GM04504 (cell line): Measurements from ENCODE around the gene TMC1.
"Not testable (repeated sequence)": the region's sequence is repeated elsewhere in the genome, so short reads cannot be mapped to it uniquely, and the experiment has no call there.

Source experiments
- DNase-seq: peaks from one replicate; pipeline ENCODE4 v3.0.0-alpha.2; 2012; ENCODE audit warnings: low read depth

TMC1 gene

DNA sequence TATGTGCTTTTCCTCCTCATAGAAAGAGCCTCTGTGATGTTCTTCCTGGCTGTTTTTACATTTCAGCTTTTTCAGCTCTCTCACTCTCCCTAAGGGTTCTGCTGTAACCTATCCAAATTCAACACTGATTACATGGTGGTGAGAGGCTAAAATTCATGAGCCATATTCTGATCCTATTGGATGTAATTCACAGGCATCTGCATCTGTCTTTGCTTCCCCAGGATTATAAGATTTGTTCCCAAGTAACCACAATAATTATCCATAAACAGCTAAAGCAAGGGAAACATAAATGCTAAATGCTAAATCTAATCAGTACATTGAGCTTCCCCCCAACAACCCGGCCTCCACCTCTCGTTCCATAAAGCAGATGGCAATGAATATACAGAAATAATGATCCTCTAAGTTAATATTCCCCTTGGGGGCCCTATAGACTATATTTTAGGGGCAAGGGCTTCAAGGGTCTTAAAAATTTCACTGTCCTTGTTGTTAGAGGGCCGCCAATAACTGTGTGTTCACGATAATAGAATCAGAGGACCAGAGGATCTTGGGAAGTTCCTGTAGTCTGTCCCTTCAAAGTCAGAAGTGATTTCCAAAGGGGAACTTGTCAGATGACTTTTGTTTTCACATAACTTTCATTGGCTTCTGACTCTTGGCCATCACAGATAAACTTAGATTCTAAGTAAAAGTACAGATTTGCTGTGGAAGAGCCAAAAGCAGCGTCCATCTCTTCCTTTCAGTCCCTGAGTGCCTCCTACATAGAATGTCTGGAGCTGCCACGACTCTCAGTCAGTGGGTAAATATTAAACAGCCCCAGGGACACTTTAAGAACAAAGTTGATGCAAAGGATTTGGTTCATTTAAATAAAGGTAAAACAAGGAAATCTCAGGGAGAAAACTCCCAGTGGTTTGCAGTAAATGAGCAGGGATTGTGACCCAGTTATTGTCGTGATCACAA lies 305.9 kb downstream of the TMC1 start:
- no peak for DNase-seq

DNA sequence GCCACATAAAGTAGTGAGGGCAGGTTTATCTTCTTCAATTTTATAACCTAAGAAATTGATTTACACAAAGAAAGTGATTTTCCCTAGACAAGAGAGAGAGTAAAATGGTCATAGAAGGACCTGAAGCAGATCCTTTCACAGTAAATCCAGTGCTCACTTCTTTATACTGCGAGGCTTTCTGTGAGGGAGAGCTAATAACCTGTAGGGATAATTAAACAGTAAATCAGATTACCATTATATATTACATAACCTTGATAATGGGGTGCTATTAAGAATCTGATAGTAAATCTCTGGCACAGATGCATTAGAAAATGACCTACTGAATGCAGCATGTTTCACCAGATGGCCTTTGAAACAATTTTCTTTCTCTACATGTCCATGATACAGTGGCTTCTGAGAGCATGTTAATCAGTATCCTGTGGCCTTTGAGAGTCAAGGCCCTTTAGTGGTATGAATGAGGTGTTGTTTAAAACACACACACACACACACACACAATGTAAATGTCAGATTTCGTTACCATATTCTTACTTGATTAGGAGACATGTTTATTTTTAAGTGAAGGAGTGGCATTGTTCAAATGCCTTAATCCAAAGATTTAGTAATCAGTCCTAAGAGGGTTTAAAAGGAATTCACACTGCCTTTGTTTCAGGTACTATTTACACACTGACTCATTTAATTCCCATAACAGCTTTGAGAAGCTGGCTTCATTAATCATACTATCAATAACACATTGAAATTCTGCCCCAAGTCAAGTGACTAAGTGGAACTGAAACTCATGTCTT lies 306.7 kb downstream of the TMC1 start:
- no peak for DNase-seq

DNA sequence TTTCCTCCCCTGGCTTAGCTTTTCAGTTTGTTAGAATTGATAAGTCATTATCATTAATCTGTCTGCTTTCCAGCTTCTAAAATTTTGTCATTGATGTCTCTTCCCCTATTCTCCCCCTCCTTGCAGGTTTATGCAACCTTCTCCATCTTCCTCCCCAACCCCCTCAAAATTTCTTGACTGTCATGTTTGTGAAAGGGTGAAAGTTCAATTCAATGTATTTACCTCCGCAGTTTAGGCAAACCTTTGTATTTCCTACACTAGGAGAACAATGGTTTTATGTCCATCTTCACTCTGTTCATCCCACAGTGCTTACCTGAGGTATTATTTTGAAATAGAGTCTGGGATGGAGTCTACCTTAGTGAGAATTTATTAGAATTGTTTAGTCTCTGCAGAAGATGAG lies 313.6 kb downstream of the TMC1 start:
- DNase-seq, result no peak

DNA sequence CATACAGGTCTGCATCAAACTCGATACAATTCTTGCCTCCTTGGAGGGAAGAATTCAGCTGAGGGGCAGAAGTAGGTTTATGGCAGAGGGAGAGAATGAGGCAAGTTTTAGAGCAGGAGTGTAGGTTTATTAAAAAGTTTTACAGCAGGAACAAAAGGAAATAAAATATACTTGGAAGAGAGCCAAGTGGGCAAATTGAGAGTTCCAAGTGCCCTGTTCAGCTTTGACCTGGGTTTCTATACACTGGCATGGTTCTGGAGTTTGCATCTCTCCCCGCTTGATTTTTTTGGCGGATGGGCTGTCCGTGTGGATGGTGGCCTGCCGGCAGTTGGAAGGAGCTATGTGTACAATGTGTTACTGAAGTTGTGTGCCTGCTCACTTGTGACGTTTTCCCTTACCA lies 315.4 kb downstream of the TMC1 start:
- no peak for DNase-seq

DNA sequence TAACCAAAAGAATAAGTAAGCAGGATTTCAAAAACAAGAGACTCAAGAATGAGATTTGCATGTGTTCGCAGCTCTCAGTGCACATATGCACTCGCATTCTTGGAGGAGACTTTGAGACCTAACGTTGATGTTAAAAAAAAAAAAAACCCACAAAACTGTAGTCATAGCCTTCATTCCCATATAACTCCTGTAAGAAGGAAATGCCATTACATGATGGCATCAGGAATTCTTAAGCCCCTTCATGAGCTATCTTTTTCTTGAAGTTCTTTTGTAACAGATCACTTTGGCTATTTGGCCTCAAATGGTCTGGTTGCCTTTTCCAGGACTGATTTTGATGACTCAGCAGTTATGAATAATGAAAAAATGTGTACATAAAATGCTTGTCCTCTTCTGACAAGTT lies 317.7 kb downstream of the TMC1 start:
- DNase-seq, result no peak

DNA sequence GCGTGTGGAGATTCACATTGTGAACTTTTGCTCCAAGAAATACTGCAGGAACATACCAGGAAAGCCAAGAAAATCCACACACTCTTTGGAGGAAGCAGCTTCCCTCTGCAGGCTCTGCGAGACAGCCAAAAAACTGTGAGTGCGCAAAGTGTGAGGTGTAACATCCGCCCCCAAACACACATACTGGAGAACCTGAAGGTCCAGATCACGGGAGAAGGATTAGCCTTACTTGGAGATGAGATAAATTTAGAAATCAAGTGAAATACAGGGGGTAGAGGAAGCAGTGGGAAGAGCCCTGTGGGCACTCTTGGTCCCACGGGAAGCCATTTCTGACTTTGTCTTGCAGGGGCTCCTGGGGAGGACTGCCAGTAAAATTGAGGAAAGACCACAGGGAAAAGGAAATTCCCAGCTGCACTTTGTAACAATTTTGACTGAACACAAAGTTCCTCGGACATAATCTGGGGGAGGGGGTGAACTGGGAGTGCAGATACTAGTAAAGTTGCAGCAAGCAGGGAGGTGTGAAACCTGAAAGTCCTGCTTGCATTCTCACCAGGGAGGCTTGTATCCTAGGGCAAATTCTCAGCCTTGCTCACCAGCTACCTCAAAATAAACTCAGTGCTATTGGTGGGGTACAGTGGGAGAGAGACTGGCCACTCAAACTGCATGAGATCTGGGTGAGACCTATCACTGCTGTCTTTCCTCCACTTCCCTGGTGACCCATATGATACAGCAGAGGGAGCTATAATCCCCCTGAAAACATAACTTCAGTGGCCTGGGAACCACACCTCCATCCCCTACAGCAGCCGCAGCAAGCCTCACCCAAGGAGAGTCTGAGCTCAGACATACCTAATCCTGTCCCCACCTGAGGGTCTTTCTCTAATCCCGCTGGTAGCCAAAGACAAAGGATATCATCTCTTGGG lies 322.4 kb downstream of the TMC1 start:
- DNase-seq, result no peak

DNA sequence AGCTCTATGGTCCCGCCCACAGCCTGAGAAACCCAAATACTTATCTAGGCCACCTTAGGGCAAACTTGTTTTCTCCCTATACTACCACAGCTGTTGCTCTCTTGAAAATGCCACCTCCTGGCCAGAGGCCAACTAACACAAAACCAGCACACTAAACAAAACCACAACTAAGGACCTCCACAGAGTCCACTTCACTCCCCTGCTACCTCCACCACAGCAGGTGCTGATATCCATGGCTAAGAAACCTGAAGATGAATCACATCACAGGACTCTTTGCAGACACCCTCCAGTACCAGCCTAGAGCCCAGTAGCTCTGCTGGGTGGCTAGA lies 323.0 kb downstream of the TMC1 start:
- DNase-seq, result no peak

DNA sequence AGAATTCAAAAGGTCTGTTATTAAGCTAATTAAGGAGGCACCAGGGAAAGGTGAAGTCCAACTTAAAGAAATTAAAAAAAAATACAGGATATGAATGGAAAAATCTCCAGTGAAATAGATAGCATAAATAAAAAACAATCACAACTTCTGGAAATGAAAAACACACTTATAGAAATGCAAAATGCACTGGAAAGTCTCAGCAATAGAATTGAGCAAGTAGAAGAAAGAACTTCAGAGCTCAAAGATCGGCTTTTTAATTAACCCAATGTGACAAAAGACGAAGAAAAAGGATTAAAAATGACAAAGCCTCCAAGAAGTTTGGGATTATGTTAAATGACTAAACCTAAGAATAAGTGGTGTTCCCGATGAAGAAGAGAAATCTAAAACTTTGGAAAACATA lies 323.6 kb downstream of the TMC1 start:
- DNase-seq, result not testable (repeated sequence)

DNA sequence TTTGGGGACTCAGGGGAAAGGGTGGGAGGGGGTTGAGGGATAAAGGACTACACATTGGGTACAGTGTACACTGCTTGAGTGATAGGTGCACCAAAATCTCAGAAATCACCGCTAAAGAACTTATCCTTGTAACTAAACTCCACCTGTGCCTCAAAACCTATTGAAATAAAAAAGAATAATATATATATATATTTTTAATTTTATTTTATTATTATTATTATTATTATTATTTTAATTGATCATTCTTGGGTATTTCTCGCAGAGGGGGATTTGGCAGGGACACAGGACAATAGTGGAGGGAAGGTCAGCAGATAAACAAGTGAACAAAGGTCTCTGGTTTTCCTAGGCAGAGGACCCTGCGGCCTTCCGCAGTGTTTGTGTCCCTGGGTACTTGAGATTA lies 328.8 kb downstream of the TMC1 start:
- DNase-seq, result not testable (repeated sequence)

DNA sequence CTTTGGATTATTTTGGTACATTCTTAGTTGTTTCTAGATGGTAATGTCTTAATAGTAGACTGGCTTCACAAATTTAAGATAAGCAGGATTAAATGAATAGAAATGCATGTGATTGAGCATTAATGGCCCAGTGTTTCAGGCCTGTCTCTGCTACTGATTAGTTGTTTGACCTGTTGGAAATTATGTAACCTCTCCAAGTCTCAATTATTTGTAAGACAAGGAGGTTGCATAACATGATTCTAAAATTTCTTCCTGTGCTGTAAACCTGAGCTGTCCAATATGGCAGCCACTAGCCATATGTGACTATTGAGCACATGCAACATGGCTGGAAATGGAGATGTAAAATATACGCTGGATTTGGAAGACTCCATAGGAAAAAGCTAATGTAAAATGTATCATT lies 333.9 kb downstream of the TMC1 start:
- DNase-seq, result no peak

DNA sequence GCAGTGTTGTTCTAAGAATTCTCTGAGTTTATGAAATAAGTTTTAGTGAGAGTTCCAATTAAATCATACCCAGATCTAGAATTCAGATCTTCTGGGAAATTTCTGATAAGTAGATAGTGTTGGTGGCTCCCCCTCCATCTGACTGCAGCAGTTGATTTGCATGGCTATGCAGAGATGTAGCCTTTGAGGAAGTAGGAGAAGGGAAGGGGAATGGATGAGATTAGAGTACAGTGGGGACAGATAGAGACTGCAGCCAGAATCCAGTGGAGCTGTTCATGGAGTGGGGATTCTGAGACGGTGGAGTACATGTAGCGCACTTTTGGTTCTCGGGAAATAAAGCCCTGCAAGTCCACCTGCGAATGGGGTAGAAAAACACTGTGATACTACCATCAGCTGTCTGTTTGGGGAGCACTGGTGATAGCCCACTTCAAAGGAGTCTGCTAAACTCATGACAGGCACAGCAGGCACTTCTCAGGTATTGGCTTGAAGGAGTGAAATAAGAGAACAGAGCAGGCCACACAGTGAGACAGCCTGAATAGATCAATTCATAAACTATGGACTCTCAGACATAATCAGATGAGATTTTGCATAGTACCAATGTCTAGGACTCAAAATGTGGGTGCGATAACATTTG lies 334.6 kb downstream of the TMC1 start:
- no peak for DNase-seq

DNA sequence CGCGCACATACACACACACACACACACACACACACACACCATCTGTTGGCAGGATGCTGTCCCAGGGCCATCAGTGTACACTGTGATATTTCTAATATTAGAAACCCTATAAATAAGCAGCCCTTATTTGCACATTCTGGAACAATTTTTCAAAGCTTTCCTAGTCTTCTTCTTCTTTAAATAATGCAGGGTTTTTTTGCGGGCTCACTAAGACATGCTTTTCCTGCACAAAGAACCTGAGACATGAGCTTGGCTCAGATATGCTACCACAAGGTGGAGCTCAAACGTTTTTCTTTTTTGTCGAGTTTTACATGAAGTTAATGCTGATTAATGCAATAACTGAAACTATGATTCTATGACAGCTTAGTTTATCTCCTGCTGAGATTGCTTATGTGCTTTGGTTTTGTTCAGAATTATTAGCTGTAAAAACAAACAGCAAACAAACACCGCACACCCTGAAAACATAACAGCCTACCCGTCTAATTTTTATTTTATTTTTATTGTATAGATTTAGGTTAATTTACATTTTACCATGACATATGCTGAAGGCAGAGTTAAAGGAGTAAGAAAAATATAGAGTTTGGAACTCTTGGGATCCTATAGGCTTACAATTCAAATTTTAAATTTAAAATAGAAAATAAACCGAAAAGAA lies 335.7 kb downstream of the TMC1 start:
- peak; percentile 38 for DNase-seq

DNA sequence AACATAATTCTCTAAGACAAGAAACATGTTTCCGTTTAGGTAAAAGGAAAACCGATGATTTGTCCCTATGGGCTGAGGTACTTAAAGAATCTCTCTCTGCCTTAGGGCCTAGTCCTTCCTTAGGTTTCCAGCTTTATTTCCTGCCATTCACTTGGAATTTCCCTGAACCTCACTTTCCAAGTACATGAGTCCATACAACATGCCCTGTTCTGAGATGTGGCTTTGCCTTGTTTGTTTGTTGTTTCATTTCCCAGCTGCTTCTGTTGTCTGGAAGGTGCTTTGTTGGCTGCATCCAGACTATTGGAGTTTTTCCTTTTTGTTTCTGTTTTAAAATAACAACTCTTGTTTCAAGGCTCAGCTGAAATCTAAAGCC lies 336.2 kb downstream of the TMC1 start:
- no peak for DNase-seq

DNA sequence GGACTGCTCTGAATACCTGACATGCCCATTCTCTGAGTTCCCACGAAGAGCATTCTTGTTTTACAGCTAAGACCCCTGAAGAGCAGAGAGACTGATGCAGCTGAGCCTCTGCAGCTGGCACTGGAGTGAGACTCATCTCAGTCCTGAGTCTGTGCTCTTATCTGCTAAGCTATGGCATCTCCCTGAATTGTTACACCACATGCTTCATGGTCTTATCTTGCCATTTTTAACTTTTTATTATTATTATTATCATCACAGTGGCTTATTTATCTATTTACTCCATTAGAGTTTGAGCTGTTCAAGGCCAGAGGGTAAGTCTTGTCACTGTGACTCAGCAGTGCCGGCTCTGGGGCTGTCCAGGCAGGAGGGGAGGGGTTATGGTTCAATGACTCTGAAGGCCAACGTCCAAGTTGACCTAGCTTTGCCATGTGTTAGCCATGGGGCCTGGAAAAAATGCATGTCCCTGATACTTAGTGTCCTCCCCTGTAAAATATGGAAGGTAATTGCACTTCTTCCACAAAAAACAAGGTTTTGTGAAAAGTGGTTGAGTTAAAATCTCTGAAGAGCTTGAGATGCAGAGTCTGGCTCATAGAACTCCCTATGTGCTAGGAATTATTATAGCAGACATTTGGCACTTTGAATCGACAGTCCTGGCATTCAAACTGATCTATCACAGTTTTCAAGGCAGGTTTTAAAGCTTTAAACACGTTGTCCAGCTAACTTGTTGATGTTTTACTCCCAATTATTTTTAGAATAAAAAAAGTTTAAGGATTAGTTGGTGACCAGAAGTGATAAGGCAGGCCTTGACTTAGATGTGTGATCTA lies 336.9 kb downstream of the TMC1 start:
- no peak for DNase-seq

DNA sequence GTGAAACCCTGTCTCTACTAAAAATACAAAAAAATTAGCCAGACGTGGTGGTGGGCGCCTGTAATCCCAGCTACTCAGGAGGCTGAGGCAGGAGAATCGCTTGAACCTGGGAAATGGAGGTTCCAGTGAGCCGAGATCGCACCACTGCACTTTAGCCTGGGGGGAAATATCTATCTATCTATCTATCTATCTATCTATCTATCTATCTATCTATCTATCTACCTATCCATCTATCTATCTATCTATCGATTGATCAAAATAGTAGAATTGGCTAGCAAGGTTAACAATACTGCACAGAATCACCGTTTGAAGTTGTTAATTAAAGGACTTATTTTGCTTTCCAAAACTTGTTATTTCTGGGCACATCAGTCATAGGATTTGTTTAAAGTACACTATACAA lies 341.4 kb downstream of the TMC1 start:
- DNase-seq, result not testable (repeated sequence)

DNA sequence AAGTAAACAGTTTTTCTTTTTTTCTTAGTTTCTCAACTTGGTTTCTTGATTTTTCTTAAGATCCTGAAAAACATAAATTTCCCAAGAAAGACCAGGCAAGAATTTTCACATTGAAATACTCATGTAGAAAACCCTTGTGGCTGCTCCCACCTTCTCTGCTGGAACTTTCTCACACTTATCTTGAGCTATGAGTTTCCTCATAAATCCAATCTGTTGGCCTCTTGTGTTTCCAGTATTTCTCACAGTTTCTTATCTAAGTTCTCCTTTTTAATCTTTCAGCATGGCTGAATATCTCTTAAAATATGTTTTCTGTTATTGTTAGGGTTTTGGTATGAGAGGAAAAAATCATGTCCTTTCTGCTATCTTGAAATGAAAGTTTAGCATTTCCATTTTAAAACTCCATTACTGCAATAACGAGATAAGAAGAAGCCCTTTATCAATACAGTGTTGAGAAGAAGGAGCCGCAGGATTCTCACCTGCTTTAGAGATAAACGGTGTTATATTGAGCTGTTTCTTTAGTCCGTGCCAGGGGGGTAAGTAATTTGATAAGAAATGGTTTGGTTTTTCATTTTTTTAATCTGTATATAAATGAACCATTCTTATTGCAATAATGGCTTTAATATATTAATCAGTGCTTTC lies 342.2 kb downstream of the TMC1 start:
- no peak for DNase-seq

DNA sequence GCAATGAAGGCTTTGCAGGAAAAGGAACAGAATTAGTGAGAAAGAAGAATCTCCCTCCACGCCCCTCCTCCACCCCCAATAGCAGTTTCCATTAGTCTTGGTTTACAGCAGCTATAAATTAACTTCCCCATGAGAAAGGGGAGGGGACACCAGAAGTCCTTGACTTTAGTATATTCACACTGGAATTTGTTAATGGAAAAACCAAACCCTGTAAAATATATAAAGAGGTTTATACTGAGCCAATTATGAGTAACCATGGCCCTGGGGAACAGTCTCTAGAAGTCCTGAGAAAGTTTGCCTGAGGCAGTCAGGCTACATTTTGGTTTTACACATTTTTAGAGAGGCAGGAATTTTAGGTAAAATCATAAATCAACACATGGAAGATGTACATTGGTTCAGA lies 342.9 kb downstream of the TMC1 start:
- no peak for DNase-seq

DNA sequence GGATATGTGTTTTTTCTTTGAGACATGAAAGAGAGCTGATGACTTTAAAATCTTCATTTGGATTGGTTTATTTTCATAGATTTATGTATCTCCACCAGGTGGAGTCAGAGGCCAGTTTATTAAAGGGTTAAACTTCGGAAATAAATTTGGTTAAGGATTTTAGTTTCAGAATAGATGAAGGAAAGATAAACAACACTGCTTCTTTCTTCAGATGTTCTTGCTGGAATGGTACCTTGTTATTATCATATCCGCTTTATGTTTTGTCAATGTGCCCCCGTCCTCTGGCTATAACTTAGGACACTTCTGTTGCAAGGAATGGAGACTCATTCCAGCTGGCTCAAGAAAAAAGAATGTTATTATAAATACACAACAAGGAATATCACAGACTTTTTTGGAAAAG lies 350.3 kb downstream of the TMC1 start:
- DNase-seq, result no peak

DNA sequence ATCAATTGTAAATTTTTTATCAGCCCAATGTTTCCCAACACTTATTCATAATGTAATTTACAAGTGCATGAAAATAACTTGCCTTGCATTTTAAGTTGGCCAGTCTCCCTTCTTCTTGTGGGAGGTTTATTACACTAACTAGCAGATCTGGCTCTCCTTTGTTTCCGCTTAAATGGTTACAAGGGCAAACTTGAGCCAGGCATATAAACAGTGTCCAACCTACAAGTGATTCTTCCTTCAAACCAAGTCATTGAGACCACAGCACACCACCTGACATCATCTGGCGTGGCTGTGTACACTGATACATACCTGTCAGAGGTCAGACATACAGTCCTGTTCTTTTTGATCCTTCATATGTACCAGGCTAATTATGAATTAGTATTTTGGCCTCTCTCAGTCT lies 351.3 kb downstream of the TMC1 start:
- DNase-seq, result no peak

DNA sequence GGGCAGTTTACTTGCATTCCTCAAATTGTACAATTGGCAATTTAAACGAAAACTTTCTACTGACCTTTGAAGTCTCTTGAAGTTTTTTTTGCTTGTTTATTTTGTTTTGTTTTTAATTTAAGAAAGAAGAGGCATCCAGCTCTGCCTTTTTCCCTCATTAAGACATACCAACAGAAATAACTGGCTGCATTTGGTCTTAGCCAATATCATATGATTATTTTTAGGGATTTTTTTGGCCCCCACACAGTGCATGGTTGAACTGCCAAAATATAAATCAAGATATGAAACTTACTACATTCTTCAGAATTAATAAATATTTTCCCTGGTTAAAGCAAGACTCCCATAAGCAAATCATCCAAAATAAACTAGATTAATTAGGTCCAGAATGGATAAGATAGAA lies 352.0 kb downstream of the TMC1 start:
- no peak for DNase-seq
